ENCODE results near the gene FARP2.

GRCh38 chr2:241390301-241391206, 34.5 kb downstream of the FARP2 start:
- TF ChIP-seq CTCF (IDR thresholded peaks at IDR 0.05; ENCODE audit: low read depth, low read length) (no peak), EZH2phosphoT487 (IDR thresholded peaks at IDR 0.05; ENCODE audit: low read depth) (no peak)
